Gastroesophageal sphincter (tissue), 3 donors: ENCODE measurements around the gene ARHGAP23.

Experiments used
- CTCF ChIP-seq, 4 experiments: fragments of 200-600 bp in 2 of 4; fragments of 450-650 bp in 2 of 4; sonication (generic) in 1 of 4; IDR thresholded peaks; one replicate each; pipeline ENCODE4 v1.5.1; 2017 to 2019; ENCODE audit warnings: antibody characterized with exemption in 4 of 4, mild to moderate bottlenecking in 2 of 4, moderate library complexity in 2 of 4
- POLR2A ChIP-seq, 2 donors: fragments of 450-650 bp; IDR thresholded peaks; one replicate each; pipeline ENCODE4 v1.6.1; 2017; ENCODE audit warnings: antibody characterized with exemption in 2 of 2, mild to moderate bottlenecking in 2 of 2, moderate library complexity in 1 of 2

GRCh38 chr17:38427160-38427949 lies 909 bp upstream of the ARHGAP23 start:
- TF ChIP-seq CTCF (IDR thresholded peaks at IDR 0.05) (no peak), POLR2A (IDR thresholded peaks at IDR 0.05) (no peak)
